Central memory CD8-positive, alpha-beta T cell (primary cell): ENCODE results near the gene AP2B1.

ENCODE experiments used
- ATAC-seq: fragments of 150-1000 bp; cut with Tn5 transposase; replicated peaks from 2 replicates; pipeline ENCODE4 v1.10.0; 2022; ENCODE audit warnings: mild to moderate bottlenecking, moderate FRiP score, moderate number of reproducible peaks; ENCODE audit not compliant: poor library complexity, severe bottlenecking; ENCODE audit errors: extremely low read depth
- DNase-seq, 2 donors: peaks; one replicate each; pipeline ENCODE4 v3.0.0; 2021; ENCODE audit warnings: low spot score in 2 of 2
- H3K27ac Mint-ChIP-seq: one replicate; pipeline ENCODE4 v1.8.0; 2022; ENCODE audit warnings: low read depth, mild to moderate bottlenecking, moderate library complexity, mixed read lengths
- H3K27me3 Mint-ChIP-seq: one replicate; pipeline ENCODE4 v1.8.0; 2022; ENCODE audit warnings: mixed read lengths
- H3K36me3 Mint-ChIP-seq: one replicate; pipeline ENCODE4 v1.8.0; 2022; ENCODE audit warnings: mild to moderate bottlenecking, moderate library complexity, mixed read lengths; ENCODE audit not compliant: insufficient read depth
- H3K4me1 Mint-ChIP-seq: one replicate; pipeline ENCODE4 v1.8.0; 2022; ENCODE audit warnings: mixed read lengths
- H3K4me3 Mint-ChIP-seq: one replicate; pipeline ENCODE4 v1.8.0; 2022; ENCODE audit warnings: mild to moderate bottlenecking, moderate library complexity, mixed read lengths
- H3K9me3 Mint-ChIP-seq: one replicate; pipeline ENCODE4 v1.8.0; 2022; ENCODE audit warnings: mixed read lengths

The AP2B1 gene

DNA sequence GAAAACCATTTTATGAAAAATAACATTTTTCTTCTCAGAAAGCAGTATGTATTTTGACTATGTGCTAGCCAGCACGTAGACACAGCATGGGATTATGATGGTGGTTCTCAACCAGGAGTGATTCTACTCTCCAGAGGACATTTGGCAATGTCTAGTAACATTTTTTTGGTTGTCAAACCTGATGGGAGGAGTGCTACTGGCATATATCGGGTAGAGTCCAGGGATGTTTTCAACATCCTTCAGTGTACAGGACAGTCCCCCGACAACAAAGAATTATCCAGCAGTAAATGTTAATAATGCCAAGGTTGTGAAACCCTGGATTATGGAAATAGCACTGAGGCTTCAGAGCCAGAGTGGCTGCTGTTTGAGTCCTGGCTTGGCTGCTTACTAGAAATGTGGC is 27.7 kb downstream of the AP2B1 start:
- DNase-seq (no peak), ATAC-seq (no peak)
- Mint-ChIP-seq H3K4me1 (no peaks in the 10 kb centered on the region), H3K36me3 (peaks cover 19% of the 10 kb centered on the region), H3K9me3 (no peaks in the 10 kb centered on the region), H3K27me3 (no peaks in the 10 kb centered on the region), H3K27ac (no peak overlapping the region), H3K4me3 (no peak overlapping the region)

DNA sequence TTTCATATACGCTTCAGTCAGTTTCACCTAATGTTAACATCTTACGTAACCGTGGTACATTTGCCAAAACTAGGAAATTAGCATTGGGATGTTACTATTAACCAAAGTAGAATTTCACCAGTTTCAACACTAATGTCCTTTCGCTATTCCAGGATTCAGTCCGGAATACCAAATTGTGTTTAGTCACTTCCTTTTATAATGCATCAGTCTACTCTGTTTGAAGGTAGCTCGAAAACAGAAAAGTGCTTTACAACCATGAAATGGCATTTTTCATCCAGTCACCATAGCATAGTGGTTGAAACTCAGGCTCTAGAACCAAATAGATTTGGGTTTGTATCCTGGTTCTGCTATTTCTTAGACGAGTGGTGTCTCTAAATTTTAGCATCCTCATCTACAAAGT is 29.4 kb downstream of the AP2B1 start:
- no peak overlapping the region for H3K4me3 Mint-ChIP-seq
- no peak for DNase-seq
- no peaks in the 10 kb centered on the region for H3K9me3 Mint-ChIP-seq
- no peaks in the 10 kb centered on the region for H3K27me3 Mint-ChIP-seq
- H3K4me1 Mint-ChIP-seq = peaks cover 9% of the 10 kb centered on the region
- no peak overlapping the region for H3K27ac Mint-ChIP-seq
- ATAC-seq = no peak
- H3K36me3 Mint-ChIP-seq = peaks cover 11% of the 10 kb centered on the region

DNA sequence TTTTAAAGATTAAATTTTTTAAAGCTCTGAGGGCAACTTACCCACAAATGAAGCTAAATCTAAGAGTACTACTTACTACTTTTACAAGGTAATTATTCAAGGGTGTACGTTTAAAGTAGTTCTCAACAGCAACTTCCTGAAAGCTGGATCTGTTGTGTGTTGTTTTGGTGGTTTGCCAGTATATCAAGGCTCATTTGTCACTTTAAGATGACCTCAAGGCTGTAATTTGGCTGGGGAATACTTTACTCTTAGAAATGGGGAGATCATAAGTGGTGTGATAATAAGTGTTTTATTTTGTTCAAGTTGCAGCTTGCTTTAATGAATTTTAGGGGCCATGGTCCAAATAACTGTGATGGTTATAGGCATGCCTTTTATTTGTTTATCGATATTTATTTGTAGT is 30.4 kb downstream of the AP2B1 start:
- ATAC-seq = no peak
- Mint-ChIP-seq H3K27me3 (no peaks in the 10 kb centered on the region), H3K9me3 (no peaks in the 10 kb centered on the region), H3K36me3 (peaks cover 9% of the 10 kb centered on the region), H3K27ac (no peak overlapping the region), H3K4me3 (no peak overlapping the region), H3K4me1 (peaks cover 9% of the 10 kb centered on the region)
- DNase-seq = no peak

DNA sequence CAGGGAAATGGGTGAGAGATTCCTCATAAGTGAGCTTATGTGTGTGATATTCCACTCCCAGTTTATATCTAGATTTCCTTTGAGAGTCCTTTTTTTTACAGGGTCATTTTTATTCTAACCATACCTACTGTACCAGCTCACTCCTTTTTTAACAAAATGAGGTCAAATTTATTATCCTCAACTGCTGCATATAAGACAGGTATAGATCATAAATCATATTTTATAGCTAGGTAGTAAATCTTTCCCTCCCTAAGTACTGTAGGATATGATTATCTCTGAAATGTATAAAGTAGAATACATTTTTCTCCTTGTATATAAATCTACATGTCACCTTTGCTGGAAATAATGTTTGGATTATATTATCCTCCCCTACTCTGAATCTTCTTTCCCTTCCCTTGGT is 31.5 kb downstream of the AP2B1 start:
- H3K4me1 Mint-ChIP-seq = peaks cover 9% of the 10 kb centered on the region
- no peaks in the 10 kb centered on the region for H3K27me3 Mint-ChIP-seq
- ATAC-seq (no peak), DNase-seq (no peak)
- H3K9me3 Mint-ChIP-seq = no peaks in the 10 kb centered on the region
- H3K36me3 Mint-ChIP-seq = peaks cover 7% of the 10 kb centered on the region
- peak overlapping the region; percentile 16 for H3K27ac Mint-ChIP-seq
- no peak overlapping the region for H3K4me3 Mint-ChIP-seq

DNA sequence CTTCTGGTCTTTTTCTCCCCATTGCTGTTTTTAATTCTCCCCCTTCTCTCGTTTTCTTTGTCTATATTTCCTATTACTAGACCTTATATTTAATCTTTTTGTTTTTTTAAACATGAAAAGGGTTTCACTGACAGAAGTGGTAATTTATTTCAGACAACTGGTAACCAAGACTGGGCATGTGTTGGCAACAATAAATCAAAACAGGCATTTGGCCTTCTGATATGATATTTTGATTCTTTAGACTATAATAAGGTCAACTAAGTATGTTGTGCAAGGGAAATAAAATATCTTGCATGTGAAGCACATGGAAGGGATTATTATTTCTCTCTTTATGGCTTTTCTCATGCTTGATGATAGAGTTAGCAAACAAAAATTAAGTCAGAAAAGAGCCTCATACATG is 34.6 kb downstream of the AP2B1 start:
- Mint-ChIP-seq H3K9me3 (no peaks in the 10 kb centered on the region), H3K27ac (no peak overlapping the region), H3K36me3 (peaks cover 23% of the 10 kb centered on the region), H3K4me3 (no peak overlapping the region), H3K4me1 (peaks cover 12% of the 10 kb centered on the region), H3K27me3 (no peaks in the 10 kb centered on the region)
- no peak for DNase-seq
- no peak for ATAC-seq

DNA sequence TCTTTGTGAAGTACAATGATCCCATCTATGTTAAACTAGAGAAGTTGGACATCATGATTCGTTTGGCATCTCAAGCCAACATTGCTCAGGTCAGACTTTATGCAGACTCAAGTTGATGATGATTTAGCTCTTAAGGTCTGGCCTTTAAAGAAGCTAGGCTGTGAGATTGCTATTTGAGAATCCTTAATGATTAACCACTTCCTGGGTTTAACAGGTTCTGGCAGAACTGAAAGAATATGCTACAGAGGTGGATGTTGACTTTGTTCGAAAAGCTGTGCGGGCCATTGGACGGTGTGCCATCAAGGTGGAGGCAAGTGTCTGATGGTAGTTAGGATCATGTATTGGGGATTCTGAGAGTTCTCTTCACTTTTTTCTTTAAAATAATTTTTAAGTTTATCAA is 40.3 kb downstream of the AP2B1 start:
- Mint-ChIP-seq H3K36me3 (peaks cover 62% of the 10 kb centered on the region), H3K4me1 (peaks cover 7% of the 10 kb centered on the region), H3K27me3 (no peaks in the 10 kb centered on the region), H3K9me3 (no peaks in the 10 kb centered on the region), H3K4me3 (no peak overlapping the region), H3K27ac (peak overlapping the region; percentile 8)
- no peak for ATAC-seq
- no peak for DNase-seq

DNA sequence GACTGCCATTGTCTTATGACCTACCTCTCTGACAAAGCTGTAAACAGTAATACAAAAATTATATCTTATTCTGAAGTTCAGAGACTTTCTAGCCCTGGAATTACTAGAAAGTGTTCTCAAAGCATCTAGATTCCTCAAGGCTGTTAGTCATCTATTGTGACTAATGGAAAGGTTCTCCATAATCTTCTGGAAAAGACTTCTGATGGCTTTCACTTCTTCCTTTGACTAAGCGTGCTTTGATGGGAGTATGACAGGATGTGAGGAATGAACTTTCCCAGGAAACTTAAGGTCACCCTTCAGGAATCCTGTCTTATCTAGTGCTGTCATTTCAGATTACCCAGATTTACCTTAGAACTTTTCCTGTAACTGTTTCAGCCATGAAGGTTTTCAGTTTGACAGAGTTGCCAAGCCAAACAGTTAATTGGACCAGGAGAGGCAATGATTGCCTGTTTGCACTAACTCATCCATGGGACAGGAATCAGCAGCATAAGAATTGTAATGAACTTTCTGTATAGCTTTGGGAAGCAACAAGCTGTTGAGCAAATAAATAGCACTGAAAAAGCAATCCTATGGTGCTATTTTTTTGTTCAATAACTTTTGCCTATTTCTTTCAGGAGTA is 43.5 kb downstream of the AP2B1 start:
- Mint-ChIP-seq H3K27ac (no peak overlapping the region), H3K4me3 (no peak overlapping the region), H3K36me3 (peaks cover 51% of the 10 kb centered on the region), H3K4me1 (peaks cover 7% of the 10 kb centered on the region), H3K27me3 (no peaks in the 10 kb centered on the region), H3K9me3 (no peaks in the 10 kb centered on the region)
- DNase-seq = no peak
- no peak for ATAC-seq

DNA sequence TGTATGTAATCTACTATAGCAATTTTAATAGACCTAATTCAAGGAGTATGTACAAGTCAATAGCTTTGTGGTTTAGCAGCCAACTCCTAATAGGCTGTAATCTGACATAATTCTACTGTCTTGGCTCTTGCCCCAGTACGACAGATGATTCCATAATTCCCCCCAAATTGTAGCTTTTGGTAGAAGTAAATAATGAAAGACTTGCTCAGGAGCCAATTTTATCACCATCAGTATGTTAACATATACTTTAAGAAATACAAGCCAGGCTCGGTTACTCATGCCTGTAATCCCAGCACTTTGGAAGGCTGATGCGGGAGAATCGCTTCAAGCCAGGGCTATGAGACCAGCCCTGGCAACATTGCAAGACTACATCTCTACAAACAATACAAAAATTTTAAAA is 53.9 kb downstream of the AP2B1 start:
- H3K4me3 Mint-ChIP-seq = no peak overlapping the region
- DNase-seq (no peak), ATAC-seq (no peak)
- no peaks in the 10 kb centered on the region for H3K9me3 Mint-ChIP-seq
- H3K36me3 Mint-ChIP-seq = peaks cover 75% of the 10 kb centered on the region
- no peak overlapping the region for H3K27ac Mint-ChIP-seq
- no peaks in the 10 kb centered on the region for H3K4me1 Mint-ChIP-seq
- no peaks in the 10 kb centered on the region for H3K27me3 Mint-ChIP-seq

DNA sequence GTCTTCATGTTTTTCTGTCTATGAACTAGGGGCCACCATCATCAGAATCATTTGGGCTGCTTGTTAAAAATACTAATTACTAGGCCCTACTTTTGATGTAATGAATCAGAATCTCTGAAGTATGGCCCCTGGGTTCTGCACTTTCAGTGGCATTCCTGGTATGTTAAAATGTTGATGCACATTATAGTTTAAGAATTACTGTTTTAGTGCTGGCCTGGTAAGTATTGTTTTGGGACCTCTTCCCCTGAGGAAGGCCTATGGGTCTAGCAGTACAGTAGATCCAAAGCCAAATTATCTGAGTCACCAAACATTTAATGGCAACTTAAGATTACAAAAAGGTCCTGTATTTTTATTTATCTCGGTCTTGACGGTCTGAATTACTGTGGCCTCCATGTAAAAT is 58.8 kb downstream of the AP2B1 start:
- Mint-ChIP-seq H3K4me3 (no peak overlapping the region), H3K27me3 (no peaks in the 10 kb centered on the region), H3K27ac (no peak overlapping the region), H3K36me3 (peaks cover 61% of the 10 kb centered on the region), H3K9me3 (no peaks in the 10 kb centered on the region), H3K4me1 (no peaks in the 10 kb centered on the region)
- ATAC-seq = no peak
- DNase-seq = no peak

DNA sequence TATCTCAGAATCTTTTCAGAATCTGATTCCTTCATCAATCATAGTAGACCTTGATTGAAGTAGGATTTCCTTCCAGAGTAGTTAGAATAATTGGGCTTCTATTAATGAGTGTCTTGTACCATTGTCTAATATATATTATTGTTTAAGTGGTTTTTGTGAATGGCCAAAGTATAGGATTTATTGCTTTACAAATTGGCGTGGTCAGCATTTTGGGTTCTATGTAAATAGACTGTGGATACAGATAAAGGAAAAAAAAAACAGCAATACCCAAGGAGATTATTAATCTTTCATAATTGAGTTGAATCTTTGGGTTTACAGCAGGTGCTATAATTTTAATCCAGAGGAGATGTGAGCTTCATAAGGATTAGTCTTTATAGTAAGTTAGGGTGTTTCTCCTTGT is 64.3 kb downstream of the AP2B1 start:
- H3K4me3 Mint-ChIP-seq = no peak overlapping the region
- no peaks in the 10 kb centered on the region for H3K9me3 Mint-ChIP-seq
- ATAC-seq = no peak
- peaks cover 47% of the 10 kb centered on the region for H3K36me3 Mint-ChIP-seq
- no peaks in the 10 kb centered on the region for H3K27me3 Mint-ChIP-seq
- H3K4me1 Mint-ChIP-seq = peaks cover 26% of the 10 kb centered on the region
- no peak overlapping the region for H3K27ac Mint-ChIP-seq
- DNase-seq = no peak

DNA sequence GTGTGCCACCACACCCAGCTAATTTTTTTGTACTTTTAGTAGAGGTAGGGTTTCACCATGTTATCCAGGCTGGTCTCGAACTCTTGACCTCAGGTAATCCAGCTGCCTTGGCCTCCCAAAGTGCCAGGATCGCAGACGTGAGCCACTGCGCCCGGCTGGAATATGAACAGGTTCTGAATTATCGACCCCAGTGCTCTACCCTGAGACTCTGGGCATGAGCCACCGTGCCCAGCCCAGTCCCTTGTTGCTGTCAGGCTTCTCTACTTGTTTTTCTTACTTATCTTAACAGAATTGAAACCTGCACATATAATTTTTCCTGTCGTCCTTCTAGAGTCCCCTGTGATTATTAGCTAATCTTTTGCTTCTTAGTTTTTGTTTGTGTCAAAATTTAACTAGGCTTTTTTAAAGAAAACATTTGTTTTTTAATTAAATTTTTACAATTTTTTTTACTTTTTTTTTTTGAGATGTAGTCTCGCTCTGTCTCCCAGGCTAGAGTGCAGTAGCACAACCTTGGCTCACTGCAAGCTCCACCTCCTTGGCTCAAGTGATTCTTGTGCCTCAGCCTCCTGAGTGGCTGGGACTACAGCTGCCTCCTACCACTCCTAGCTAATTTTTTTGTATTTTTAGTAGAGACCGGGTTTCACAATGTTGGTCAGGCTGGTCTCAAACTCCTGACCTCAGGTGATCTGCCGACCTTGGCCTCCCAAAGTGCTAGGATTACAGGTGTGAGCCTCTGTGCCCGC is 66.7 kb downstream of the AP2B1 start:
- Mint-ChIP-seq H3K27me3 (no peaks in the 10 kb centered on the region), H3K27ac (no peak overlapping the region), H3K9me3 (no peaks in the 10 kb centered on the region), H3K4me3 (no peak overlapping the region), H3K4me1 (peaks cover 36% of the 10 kb centered on the region), H3K36me3 (peaks cover 55% of the 10 kb centered on the region)
- DNase-seq = no peak
- no peak for ATAC-seq

DNA sequence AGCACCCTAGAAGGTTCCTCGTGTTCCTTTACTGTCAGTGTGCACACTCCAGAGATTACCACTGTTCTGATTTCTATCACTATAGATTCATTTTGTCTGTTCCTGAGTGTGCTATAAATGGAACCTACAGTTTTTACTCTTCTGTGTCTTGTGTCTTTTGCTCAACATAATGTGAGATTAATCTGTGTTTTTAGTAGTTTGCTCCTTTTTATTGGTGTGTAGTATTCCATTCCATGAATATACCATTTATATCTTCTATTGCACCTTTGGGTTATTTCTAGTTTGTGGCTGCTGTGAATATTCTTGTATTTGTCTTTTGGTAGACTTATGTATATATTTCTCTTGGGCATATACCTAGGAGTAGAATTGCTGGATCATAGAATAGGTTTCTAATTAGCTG is 68.2 kb downstream of the AP2B1 start:
- Mint-ChIP-seq H3K36me3 (peaks cover 61% of the 10 kb centered on the region), H3K4me1 (peaks cover 36% of the 10 kb centered on the region), H3K27me3 (no peaks in the 10 kb centered on the region)

DNA sequence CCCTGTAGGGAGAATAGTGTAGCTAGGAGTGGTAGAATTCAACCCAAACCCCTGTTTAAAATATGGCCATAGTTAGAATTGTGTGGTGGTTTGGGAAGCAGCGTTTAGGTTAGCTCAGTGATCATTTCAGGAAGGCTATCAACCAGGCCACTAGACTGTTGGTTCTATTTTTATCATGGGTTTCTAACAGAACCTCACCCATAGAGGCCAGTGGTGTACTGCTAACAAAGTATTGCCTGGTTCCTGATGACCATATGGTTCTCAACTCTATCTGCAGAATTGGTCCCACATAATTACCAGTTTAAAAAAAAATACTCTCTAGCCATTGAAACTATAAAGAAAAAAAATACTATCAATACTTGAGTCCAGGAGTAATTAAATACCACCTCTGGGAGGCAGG is 73.8 kb downstream of the AP2B1 start:
- no peaks in the 10 kb centered on the region for H3K27me3 Mint-ChIP-seq
- DNase-seq (no peak), ATAC-seq (no peak)
- H3K4me3 Mint-ChIP-seq = no peak overlapping the region
- H3K36me3 Mint-ChIP-seq = peaks cover 55% of the 10 kb centered on the region
- peaks cover 19% of the 10 kb centered on the region for H3K4me1 Mint-ChIP-seq
- no peaks in the 10 kb centered on the region for H3K9me3 Mint-ChIP-seq
- no peak overlapping the region for H3K27ac Mint-ChIP-seq

More for the DNA sequence above, 68.2 kb downstream of the AP2B1 start:
- H3K9me3 Mint-ChIP-seq = no peaks in the 10 kb centered on the region
- no peak overlapping the region for H3K4me3 Mint-ChIP-seq
- ATAC-seq (no peak), DNase-seq (no peak)
- H3K27ac Mint-ChIP-seq = no peak overlapping the region
